HepG2 (cell line): Measurements from ENCODE around the gene MICAL3. TPM values are rescaled to one million over a fixed set of nuclear protein-coding genes. Genes with fewer than 3 reads are reported as not detected.

Experiments
- ATAC-seq: fragments of 200-7000 bp; cut with Tn5 transposase; 3 replicates; pipeline ENCODE4 v1.9.1; 2020; ENCODE audit warnings: mild to moderate bottlenecking, moderate library complexity
- BruUV-seq: library from RNA; stranded (reverse); fragments of 400-500 nt; replicated peaks from 2 replicates; lab custom pipeline; 2021; lab: Mats Ljungman, UMichigan
- CTCF ChIA-PET: fragments of 300-600 bp; formaldehyde crosslinking; extraction: SDS; loops from one replicate; lab custom pipeline; 2021; ENCODE audit warnings: low total read pairs, inconsistent platforms, low intra/inter-chr PET ratio; lab: Yijun Ruan, JAX
- POLR2A ChIA-PET: fragments of 350-600 bp; sonication (Branson Sonifier 250); formaldehyde crosslinking; loops from one replicate; lab custom pipeline; 2020; ENCODE audit warnings: antibody characterized with exemption, inconsistent platforms; lab: Yijun Ruan, JAX
- DNase-seq: peaks from one replicate; pipeline ENCODE4 v3.0.0-alpha.2; 2015; ENCODE audit warnings: low spot score
- FAIRE-seq: peaks from 3 replicates; lab custom pipeline; 2011; peaks lifted over from hg19 to GRCh38; lab: Jason Lieb, UNC
- H2AFZ ChIP-seq: one replicate; pipeline ENCODE4 v1.6.1; 2011; ENCODE audit warnings: low read length, inconsistent platforms
- H3K27ac ChIP-seq: fragments of 300-600 bp; 3 replicates; pipeline ENCODE4 v1.8.0; 2011; ENCODE audit warnings: mixed run types, mild to moderate bottlenecking, mixed read lengths, low read length, inconsistent platforms; ENCODE audit not compliant: insufficient read depth; ENCODE audit errors: extremely low read length
- H3K27me3 ChIP-seq, 2 experiments: fragments of 200-600 bp in 1 of 2; 2 replicates in 1 of 2; 3 replicates in 1 of 2; pipeline versions ENCODE4 v1.6.0 to v1.8.0; 2011; ENCODE audit warnings: low read length in 2 of 2, mild to moderate bottlenecking in 2 of 2, moderate library complexity in 2 of 2, inconsistent platforms in 1 of 2; ENCODE audit not compliant: insufficient read depth in 2 of 2, control insufficient read depth in 1 of 2
- H3K36me3 ChIP-seq, 2 experiments: fragments of 200-600 bp in 1 of 2; replicated peaks in 1 of 2; 2 replicates in 1 of 2; 3 replicates in 1 of 2; pipeline versions ENCODE4 v1.5.1 to v1.8.0; 2011; ENCODE audit warnings: low read length in 2 of 2, inconsistent platforms in 1 of 2; ENCODE audit not compliant: insufficient read depth in 2 of 2, control insufficient read depth in 1 of 2
- H3K4me1 ChIP-seq: 2 replicates; pipeline ENCODE4 v1.5.1; 2012; ENCODE audit warnings: low read length, inconsistent platforms; ENCODE audit not compliant: insufficient read depth
- H3K4me2 ChIP-seq: 2 replicates; pipeline ENCODE4 v1.6.0; 2011; ENCODE audit warnings: low read depth, low read length, inconsistent platforms
- H3K4me3 ChIP-seq, 3 experiments: fragments of 200-600 bp in 1 of 3; sonication (generic), shearing (Covaris generic) in 1 of 3; replicated peaks in 1 of 3; 2 replicates each; pipeline ENCODE4 v1.5.1; 2011 to 2016; ENCODE audit warnings: low read length in 3 of 3, inconsistent platforms in 2 of 3, low read depth in 2 of 3, mild to moderate bottlenecking in 2 of 3, control low read depth in 1 of 3, mixed read lengths in 1 of 3; ENCODE audit not compliant: insufficient read depth in 1 of 3
- H3K79me2 ChIP-seq: one replicate; pipeline ENCODE4 v1.6.1; 2011; ENCODE audit warnings: low read length, inconsistent platforms; ENCODE audit not compliant: insufficient read depth
- H3K9ac ChIP-seq: 2 replicates; pipeline ENCODE4 v1.6.0; 2011; ENCODE audit warnings: mild to moderate bottlenecking, low read depth, low read length, inconsistent platforms; ENCODE audit not compliant: insufficient read depth
- H3K9me3 ChIP-seq: 2 replicates; pipeline ENCODE4 v1.5.1; 2012; ENCODE audit warnings: mild to moderate bottlenecking, low read length
- H4K20me1 ChIP-seq: 2 replicates; pipeline ENCODE4 v1.6.0; 2011; ENCODE audit warnings: inconsistent platforms, mild to moderate bottlenecking, low read length, moderate library complexity; ENCODE audit not compliant: insufficient read depth
- FOXK1 ChIP-seq: sonication (generic); formaldehyde crosslinking; IDR thresholded peaks from 2 replicates; pipeline ENCODE4 v1.4.0; 2020; ENCODE audit warnings: low read depth, missing genetic modification reagents, borderline replicate concordance
- JUN ChIP-seq: sonication (generic); formaldehyde crosslinking; IDR thresholded peaks from 2 replicates; pipeline ENCODE4 v1.4.0; 2020; ENCODE audit warnings: mild to moderate bottlenecking, missing genetic modification reagents
- KLF9 ChIP-seq: IDR thresholded peaks from 2 replicates; pipeline ENCODE4 v1.6.1; 2016; ENCODE audit warnings: low read depth
- ZBTB20 ChIP-seq: sonication (generic); formaldehyde crosslinking; IDR thresholded peaks from 2 replicates; pipeline ENCODE4 v1.8.1; 2023; ENCODE audit warnings: missing genetic modification reagents, low read depth, mild to moderate bottlenecking, borderline replicate concordance
- ZNF775 ChIP-seq: sonication (generic); formaldehyde crosslinking; IDR thresholded peaks from 2 replicates; pipeline ENCODE4 v1.4.0; 2020; ENCODE audit warnings: missing genetic modification reagents, mild to moderate bottlenecking, moderate library complexity, borderline replicate concordance
- WGBS: methylation state at CpG from one replicate; pipeline ENCODE4 v1.1.6; 2017; ENCODE audit warnings: low lambda C conversion rate; 5-methylcytosine and 5-hydroxymethylcytosine counted together
- in situ Hi-C: cut with HindIII; loops from 2 replicates; pipeline ENCODE4 v1.10.0; 2017; ENCODE audit warnings: low pct_unique_long_range_greater_than_20kb; ENCODE audit not compliant: extremely low pct_ligation_motif_present
- intact Hi-C: fragments of 100-400 bp; cut with micrococcal nuclease; formaldehyde crosslinking; loops from one replicate; pipeline ENCODE4 v1.10.0; 2022; ENCODE audit not compliant: unreplicated experiment
- polyA plus RNA-seq, 8 experiments: library from polyadenylated mRNA; depleted of rRNA in 3 of 8; stranded (reverse) in 7 of 8; unstranded in 1 of 8; fragments of >200 nt; fragmentation: Illumina TruSeq in 4 of 8; extraction: Trizol in 4 of 8; gene quantifications; 2 replicates each; pipeline versions ENCODE4 v1.2.1 to v1.2.3, GENCODE V29; 2011 to 2016; ENCODE audit warnings: low read depth in 4 of 8, missing spikeins in 1 of 8, mixed read lengths in 1 of 8; ENCODE audit not compliant: insufficient read depth in 1 of 8
- total RNA-seq, 5 experiments: library from RNA; depleted of rRNA; stranded (reverse); fragments of >200 nt; fragmentation: Illumina TruSeq; extraction: Trizol; gene quantifications; 2 replicates each; pipeline ENCODE4 v1.2.3, GENCODE V29; 2016; ENCODE audit warnings: low read depth in 1 of 5
- TF ChIP-seq, protein P1 (sequence below): sonication (generic); formaldehyde crosslinking; IDR thresholded peaks from 2 replicates; pipeline ENCODE4 v1.5.1; 2020; ENCODE audit warnings: mild to moderate bottlenecking, missing genetic modification reagents, borderline replicate concordance
- TF ChIP-seq, protein P2 (sequence below): sonication (generic); formaldehyde crosslinking; IDR thresholded peaks from 2 replicates; pipeline ENCODE4 v1.5.0; 2020; ENCODE audit warnings: mild to moderate bottlenecking, missing genetic modification reagents, moderate library complexity
- TF ChIP-seq, protein P3 (sequence below): sonication (generic); formaldehyde crosslinking; IDR thresholded peaks from 2 replicates; pipeline ENCODE4 v1.4.0; 2020; ENCODE audit warnings: missing genetic modification reagents, borderline replicate concordance

Gene MICAL3
- total and polyA plus RNA-seq, 2 of the 13 experiments (the other 11 are each of a cell fraction or from before 2014, with no cell fraction given): 5.3 to 12.5 TPM

DNA sequence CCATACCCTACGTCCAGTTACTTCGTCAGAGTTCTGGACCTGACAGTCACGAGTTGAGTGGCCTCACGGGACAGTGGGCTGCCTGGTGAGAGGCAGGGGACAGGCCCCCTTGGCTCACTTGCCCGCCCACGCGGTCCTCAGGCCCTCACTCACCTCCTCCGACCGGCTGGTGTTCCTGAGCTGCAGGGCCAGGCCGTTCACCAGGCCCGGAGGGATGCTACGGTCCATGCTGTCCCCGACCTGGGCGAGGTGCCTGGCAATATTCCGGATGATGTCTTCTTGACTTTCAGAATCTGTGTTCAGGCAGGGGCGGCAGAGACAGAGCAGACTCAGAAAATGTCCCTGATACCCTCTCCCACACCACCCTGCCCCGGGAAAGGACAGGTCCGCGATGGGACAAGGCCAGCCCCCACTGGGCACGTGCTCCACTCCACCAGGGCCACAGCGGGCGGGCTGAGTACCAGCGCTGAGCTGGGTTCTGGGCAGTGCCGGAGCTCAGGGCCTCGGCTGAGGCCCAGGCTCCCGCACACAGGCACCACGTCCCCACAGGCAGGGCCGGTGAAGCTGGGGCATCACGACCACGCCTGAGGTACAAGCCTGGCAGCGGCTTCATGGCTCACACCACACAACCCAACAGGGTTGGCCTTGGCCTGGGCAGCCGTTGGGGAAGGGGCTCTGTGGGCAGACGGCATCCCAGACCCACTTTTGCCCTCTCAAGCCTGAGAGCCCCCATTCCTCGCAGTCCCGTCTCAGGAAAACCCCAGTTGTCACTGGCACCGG is 285.0 kb downstream of the MICAL3 start:
- ChIA-PET POLR2A (no interaction called here), CTCF (no interaction called here)
- no peaks in the 10 kb centered on the region for H3K4me1 ChIP-seq
- H3K27ac ChIP-seq: no peak overlapping the region
- DNase-seq: no peak
- no peak for FAIRE-seq
- H2AFZ ChIP-seq: no peak overlapping the region
- intact Hi-C loops (no loop called here), in situ Hi-C loops (no loop called here)
- no peaks in the 10 kb centered on the region for H4K20me1 ChIP-seq
- no TSS peak for BruUV-seq
- H3K9ac ChIP-seq: no peak overlapping the region
- no peaks in the 10 kb centered on the region for H3K9me3 ChIP-seq
- no peak for ATAC-seq
- H3K4me2 ChIP-seq: no peak overlapping the region
- H3K36me3 ChIP-seq: peaks cover 11 to 35% of the 10 kb centered on the region in 2 experiments; a peak in 4 of 5 replicates
- H3K4me3 ChIP-seq: no peak overlapping the region
- 95% methylated on average over 22 of the region's 36 CpGs for WGBS
- no peaks in the 10 kb centered on the region for H3K27me3 ChIP-seq
- H3K79me2 ChIP-seq: no peaks in the 10 kb centered on the region
- no peak for TF ChIP-seq FOXK1
- TF ChIP-seq JUN (CRISPR knock-in tag): no peak
- TF ChIP-seq, protein P1, sequence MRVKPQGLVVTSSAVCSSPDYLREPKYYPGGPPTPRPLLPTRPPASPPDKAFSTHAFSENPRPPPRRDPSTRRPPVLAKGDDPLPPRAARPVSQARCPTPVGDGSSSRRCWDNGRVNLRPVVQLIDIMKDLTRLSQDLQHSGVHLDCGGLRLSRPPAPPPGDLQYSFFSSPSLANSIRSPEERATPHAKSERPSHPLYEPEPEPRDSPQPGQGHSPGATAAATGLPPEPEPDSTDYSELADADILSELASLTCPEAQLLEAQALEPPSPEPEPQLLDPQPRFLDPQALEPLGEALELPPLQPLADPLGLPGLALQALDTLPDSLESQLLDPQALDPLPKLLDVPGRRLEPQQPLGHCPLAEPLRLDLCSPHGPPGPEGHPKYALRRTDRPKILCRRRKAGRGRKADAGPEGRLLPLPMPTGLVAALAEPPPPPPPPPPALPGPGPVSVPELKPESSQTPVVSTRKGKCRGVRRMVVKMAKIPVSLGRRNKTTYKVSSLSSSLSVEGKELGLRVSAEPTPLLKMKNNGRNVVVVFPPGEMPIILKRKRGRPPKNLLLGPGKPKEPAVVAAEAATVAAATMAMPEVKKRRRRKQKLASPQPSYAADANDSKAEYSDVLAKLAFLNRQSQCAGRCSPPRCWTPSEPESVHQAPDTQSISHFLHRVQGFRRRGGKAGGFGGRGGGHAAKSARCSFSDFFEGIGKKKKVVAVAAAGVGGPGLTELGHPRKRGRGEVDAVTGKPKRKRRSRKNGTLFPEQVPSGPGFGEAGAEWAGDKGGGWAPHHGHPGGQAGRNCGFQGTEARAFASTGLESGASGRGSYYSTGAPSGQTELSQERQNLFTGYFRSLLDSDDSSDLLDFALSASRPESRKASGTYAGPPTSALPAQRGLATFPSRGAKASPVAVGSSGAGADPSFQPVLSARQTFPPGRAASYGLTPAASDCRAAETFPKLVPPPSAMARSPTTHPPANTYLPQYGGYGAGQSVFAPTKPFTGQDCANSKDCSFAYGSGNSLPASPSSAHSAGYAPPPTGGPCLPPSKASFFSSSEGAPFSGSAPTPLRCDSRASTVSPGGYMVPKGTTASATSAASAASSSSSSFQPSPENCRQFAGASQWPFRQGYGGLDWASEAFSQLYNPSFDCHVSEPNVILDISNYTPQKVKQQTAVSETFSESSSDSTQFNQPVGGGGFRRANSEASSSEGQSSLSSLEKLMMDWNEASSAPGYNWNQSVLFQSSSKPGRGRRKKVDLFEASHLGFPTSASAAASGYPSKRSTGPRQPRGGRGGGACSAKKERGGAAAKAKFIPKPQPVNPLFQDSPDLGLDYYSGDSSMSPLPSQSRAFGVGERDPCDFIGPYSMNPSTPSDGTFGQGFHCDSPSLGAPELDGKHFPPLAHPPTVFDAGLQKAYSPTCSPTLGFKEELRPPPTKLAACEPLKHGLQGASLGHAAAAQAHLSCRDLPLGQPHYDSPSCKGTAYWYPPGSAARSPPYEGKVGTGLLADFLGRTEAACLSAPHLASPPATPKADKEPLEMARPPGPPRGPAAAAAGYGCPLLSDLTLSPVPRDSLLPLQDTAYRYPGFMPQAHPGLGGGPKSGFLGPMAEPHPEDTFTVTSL (CRISPR knock-in tag): no peak
- TF ChIP-seq ZNF775 (CRISPR knock-in tag): no peak
- TF ChIP-seq, protein P2, sequence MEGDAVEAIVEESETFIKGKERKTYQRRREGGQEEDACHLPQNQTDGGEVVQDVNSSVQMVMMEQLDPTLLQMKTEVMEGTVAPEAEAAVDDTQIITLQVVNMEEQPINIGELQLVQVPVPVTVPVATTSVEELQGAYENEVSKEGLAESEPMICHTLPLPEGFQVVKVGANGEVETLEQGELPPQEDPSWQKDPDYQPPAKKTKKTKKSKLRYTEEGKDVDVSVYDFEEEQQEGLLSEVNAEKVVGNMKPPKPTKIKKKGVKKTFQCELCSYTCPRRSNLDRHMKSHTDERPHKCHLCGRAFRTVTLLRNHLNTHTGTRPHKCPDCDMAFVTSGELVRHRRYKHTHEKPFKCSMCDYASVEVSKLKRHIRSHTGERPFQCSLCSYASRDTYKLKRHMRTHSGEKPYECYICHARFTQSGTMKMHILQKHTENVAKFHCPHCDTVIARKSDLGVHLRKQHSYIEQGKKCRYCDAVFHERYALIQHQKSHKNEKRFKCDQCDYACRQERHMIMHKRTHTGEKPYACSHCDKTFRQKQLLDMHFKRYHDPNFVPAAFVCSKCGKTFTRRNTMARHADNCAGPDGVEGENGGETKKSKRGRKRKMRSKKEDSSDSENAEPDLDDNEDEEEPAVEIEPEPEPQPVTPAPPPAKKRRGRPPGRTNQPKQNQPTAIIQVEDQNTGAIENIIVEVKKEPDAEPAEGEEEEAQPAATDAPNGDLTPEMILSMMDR (CRISPR knock-in tag): no peak
- TF ChIP-seq KLF9 (CRISPR knock-in tag): no peak
- TF ChIP-seq, protein P3, sequence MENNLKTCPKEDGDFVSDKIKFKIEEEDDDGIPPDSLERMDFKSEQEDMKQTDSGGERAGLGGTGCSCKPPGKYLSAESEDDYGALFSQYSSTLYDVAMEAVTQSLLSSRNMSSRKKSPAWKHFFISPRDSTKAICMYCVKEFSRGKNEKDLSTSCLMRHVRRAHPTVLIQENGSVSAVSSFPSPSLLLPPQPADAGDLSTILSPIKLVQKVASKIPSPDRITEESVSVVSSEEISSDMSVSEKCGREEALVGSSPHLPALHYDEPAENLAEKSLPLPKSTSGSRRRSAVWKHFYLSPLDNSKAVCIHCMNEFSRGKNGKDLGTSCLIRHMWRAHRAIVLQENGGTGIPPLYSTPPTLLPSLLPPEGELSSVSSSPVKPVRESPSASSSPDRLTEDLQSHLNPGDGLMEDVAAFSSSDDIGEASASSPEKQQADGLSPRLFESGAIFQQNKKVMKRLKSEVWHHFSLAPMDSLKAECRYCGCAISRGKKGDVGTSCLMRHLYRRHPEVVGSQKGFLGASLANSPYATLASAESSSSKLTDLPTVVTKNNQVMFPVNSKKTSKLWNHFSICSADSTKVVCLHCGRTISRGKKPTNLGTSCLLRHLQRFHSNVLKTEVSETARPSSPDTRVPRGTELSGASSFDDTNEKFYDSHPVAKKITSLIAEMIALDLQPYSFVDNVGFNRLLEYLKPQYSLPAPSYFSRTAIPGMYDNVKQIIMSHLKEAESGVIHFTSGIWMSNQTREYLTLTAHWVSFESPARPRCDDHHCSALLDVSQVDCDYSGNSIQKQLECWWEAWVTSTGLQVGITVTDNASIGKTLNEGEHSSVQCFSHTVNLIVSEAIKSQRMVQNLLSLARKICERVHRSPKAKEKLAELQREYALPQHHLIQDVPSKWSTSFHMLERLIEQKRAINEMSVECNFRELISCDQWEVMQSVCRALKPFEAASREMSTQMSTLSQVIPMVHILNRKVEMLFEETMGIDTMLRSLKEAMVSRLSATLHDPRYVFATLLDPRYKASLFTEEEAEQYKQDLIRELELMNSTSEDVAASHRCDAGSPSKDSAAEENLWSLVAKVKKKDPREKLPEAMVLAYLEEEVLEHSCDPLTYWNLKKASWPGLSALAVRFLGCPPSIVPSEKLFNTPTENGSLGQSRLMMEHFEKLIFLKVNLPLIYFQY: no peak
- no peak for TF ChIP-seq ZBTB20 (CRISPR knock-in tag)
